GM12878 (cell line): ENCODE results near the gene TIGD1. TPM values are rescaled to one million over a fixed set of nuclear protein-coding genes. Genes with fewer than 3 reads are reported as not detected.

ENCODE experiments used
- ATAC-seq: fragments of 200-7000 bp; cut with Tn5 transposase; 3 replicates; pipeline ENCODE4 v1.9.1; 2020; ENCODE audit warnings: mild to moderate bottlenecking, moderate library complexity
- BruUV-seq: library from RNA; stranded (reverse); fragments of 400-500 nt; replicated peaks from 2 replicates; lab custom pipeline; 2021; lab: Mats Ljungman, UMichigan
- CTCF ChIA-PET: fragments of 300-600 bp; sonication (Branson Sonifier 250); formaldehyde crosslinking; extraction: SDS; loops from one replicate; lab custom pipeline; 2021; ENCODE audit warnings: inconsistent platforms; lab: Yijun Ruan, JAX
- POLR2A ChIA-PET: fragments of 350-600 bp; formaldehyde crosslinking; extraction: SDS; loops from one replicate; lab custom pipeline; 2021; ENCODE audit warnings: inconsistent platforms; lab: Charles Lee
- RAD21 ChIA-PET: fragments of 300-600 bp; sonication (Branson Sonifier 250); formaldehyde crosslinking; loops from one replicate; lab custom pipeline; 2023; ENCODE audit warnings: antibody characterized with exemption; ENCODE audit not compliant: unreplicated experiment; lab: Charles Lee
- SMC1A ChIA-PET: fragments of 300-600 bp; sonication (Branson Sonifier 250); formaldehyde crosslinking; loops from one replicate; lab custom pipeline; 2023; ENCODE audit not compliant: unreplicated experiment, uncharacterized antibody; lab: Charles Lee
- DNase-seq: peaks from one replicate; pipeline ENCODE4 v3.0.0-alpha.2; 2011; ENCODE audit warnings: low read depth, low spot score
- FAIRE-seq: peaks from 3 replicates; lab custom pipeline; 2011; peaks lifted over from hg19 to GRCh38; lab: Jason Lieb, UNC
- H2AFZ ChIP-seq: 2 replicates; pipeline ENCODE4 v1.6.0; 2011; ENCODE audit warnings: low read depth, low read length, control low read depth; ENCODE audit not compliant: control insufficient read depth
- H3K27ac ChIP-seq: 2 replicates; pipeline ENCODE4 v1.5.1; 2011; ENCODE audit warnings: control low read depth; ENCODE audit not compliant: control insufficient read depth, insufficient read depth
- H3K27me3 ChIP-seq, 2 experiments: replicated peaks in 1 of 2; 2 replicates each; pipeline versions ENCODE4 v1.6.0 to v1.6.1; 2011; ENCODE audit warnings: low read length in 1 of 2; ENCODE audit not compliant: control insufficient read depth in 2 of 2, insufficient read depth in 2 of 2
- H3K36me3 ChIP-seq, 2 experiments: 2 replicates each; pipeline ENCODE4 v1.5.1; 2011; ENCODE audit warnings: low read length in 1 of 2; ENCODE audit not compliant: control insufficient read depth in 2 of 2, insufficient read depth in 2 of 2
- H3K4me1 ChIP-seq: 2 replicates; pipeline ENCODE4 v1.6.1; 2011; ENCODE audit warnings: mild to moderate bottlenecking, low read length, moderate library complexity, mixed read lengths; ENCODE audit not compliant: control insufficient read depth, insufficient read depth
- H3K4me2 ChIP-seq: 2 replicates; pipeline ENCODE4 v1.6.0; 2011; ENCODE audit warnings: control low read depth; ENCODE audit not compliant: control insufficient read depth, insufficient read depth
- H3K4me3 ChIP-seq: fragments of 200-600 bp; sonication (generic); 2 replicates; pipeline ENCODE4 v1.5.1; 2016
- H3K79me2 ChIP-seq: 2 replicates; pipeline ENCODE4 v1.6.0; 2011; ENCODE audit warnings: low read length; ENCODE audit not compliant: control insufficient read depth, insufficient read depth
- H3K9ac ChIP-seq: 2 replicates; pipeline ENCODE4 v1.8.0; 2011; ENCODE audit warnings: low read length, control low read depth, mixed read lengths; ENCODE audit not compliant: control insufficient read depth, insufficient read depth
- H3K9me3 ChIP-seq: replicated peaks from 3 replicates; pipeline ENCODE4 v1.5.1; 2011; ENCODE audit warnings: mild to moderate bottlenecking, low read length; ENCODE audit not compliant: control insufficient read depth, insufficient read depth
- H4K20me1 ChIP-seq: 2 replicates; pipeline ENCODE4 v1.6.0; 2011; ENCODE audit not compliant: control insufficient read depth, insufficient read depth
- HDGF ChIP-seq: fragments of 450-650 bp; IDR thresholded peaks from 2 replicates; pipeline ENCODE4 v1.6.1; 2016; ENCODE audit warnings: antibody characterized with exemption
- NR2C1 ChIP-seq: fragments of 450-650 bp; IDR thresholded peaks from 2 replicates; pipeline ENCODE4 v1.6.1; 2017; ENCODE audit warnings: antibody characterized with exemption, mild to moderate bottlenecking, moderate library complexity
- ZBED1 ChIP-seq: IDR thresholded peaks from 2 replicates; pipeline ENCODE4 v1.6.1; 2016; ENCODE audit warnings: borderline replicate concordance
- WGBS: methylation state at CpG from one replicate; pipeline ENCODE4 v1.1.6; 2016; ENCODE audit warnings: low lambda C conversion rate; ENCODE audit not compliant: insufficient replicate concordance, insufficient coverage; ENCODE audit errors: missing lambda C conversion rate; 5-methylcytosine and 5-hydroxymethylcytosine counted together
- in situ Hi-C: fragments of 300-500 bp; cut with MboI; formaldehyde crosslinking; loops from 9 replicates; pipeline ENCODE4 v1.14.3; 2018; ENCODE audit warnings: mixed read lengths
- intact Hi-C: fragments of 100-400 bp; cut with micrococcal nuclease; formaldehyde crosslinking; loops from one replicate; pipeline ENCODE4 v1.14.2; 2022; ENCODE audit not compliant: unreplicated experiment
- polyA plus RNA-seq, 11 experiments: library from polyadenylated mRNA; depleted of rRNA in 4 of 11; unstranded in 6 of 11; stranded (reverse) in 5 of 11; fragments of >200 nt; fragmentation: Nextera tagmentation in 4 of 11; fragmentation: Illumina TruSeq in 1 of 11; extraction: Ambion mirVana in 4 of 11; extraction: Trizol in 1 of 11; gene quantifications; 1 replicate in 1 of 11; 2 replicates in 10 of 11; pipeline versions ENCODE4 v1.2.1 to v1.2.3, GENCODE V29; 2011 to 2016; ENCODE audit warnings: inconsistent platforms in 2 of 11, missing spikeins in 2 of 11, low read depth in 1 of 11
- total RNA-seq, 4 experiments: library from RNA; depleted of rRNA in 3 of 4; stranded (reverse); fragments of >200 nt in 3 of 4; fragmentation: Illumina TruSeq in 1 of 4; extraction: Trizol in 1 of 4; gene quantifications; 2 replicates each; pipeline versions ENCODE4 v1.2.1 to v1.2.3, GENCODE V29; 2013 to 2021
- TF ChIP-seq, protein P1 (sequence below): fragments of 150-350 bp; IDR thresholded peaks from 2 replicates; pipeline ENCODE4 v1.6.1; 2014; ENCODE audit warnings: mild to moderate bottlenecking, low read depth, low read length
- TF ChIP-seq, protein P2 (sequence below): fragments of 450-650 bp; IDR thresholded peaks from 2 replicates; pipeline ENCODE4 v1.6.1; 2018; ENCODE audit warnings: borderline replicate concordance, mild to moderate bottlenecking; ENCODE audit not compliant: partially characterized antibody

Gene TIGD1
- total and polyA plus RNA-seq, 10 of the 15 experiments (the other 5 are each of a cell fraction or from before 2014, with no cell fraction given): 1.4 to 8.4 (median 5.6) TPM

DNA sequence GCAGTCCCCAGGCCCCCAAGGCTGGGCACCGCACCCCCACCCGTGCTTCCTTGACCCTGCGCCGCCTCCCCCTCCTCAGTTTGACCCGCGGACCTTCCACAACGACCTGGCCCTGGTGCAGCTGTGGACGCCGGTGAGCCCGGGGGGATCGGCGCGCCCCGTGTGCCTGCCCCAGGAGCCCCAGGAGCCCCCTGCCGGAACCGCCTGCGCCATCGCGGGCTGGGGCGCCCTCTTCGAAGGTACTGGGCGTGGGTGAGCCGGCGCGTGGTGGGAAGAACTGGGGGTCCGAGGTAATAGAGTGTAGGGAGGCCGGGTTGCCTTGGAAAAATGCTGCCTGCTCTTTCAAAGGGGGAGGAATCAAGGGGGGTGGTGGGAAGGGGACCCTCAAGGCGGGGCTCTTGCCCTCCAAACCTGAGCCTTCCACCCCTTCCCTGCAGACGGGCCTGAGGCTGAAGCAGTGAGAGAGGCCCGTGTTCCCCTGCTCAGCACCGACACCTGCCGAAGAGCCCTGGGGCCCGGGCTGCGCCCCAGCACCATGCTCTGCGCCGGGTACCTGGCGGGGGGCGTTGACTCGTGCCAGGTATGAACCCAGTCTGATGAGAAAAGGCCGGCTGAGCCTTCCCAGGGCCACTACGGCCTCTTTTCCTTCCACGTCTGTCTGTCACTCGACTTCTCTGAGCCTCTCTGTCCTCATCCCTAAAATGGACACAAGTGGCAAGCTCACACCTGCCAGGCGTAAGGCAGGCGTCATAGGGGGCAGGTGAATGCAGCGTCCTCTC is 27.5 kb downstream of the TIGD1 start:
- no peaks in the 10 kb centered on the region for H3K79me2 ChIP-seq
- SMC1A ChIA-PET: no interaction called here
- no peak overlapping the region for H3K4me3 ChIP-seq
- no peak overlapping the region for H3K4me2 ChIP-seq
- no peaks in the 10 kb centered on the region for H3K9me3 ChIP-seq
- DNase-seq (no peak), FAIRE-seq (no peak), ATAC-seq (no peak; the same call in 2 of the 3 replicates)
- intact Hi-C loops: no loop called here
- POLR2A ChIA-PET: no interaction called here
- RAD21 ChIA-PET: no interaction called here
- H3K27me3 ChIP-seq: peaks cover 3 to 6% of the 10 kb centered on the region in 2 experiments; a peak in 3 of 4 replicates
- H4K20me1 ChIP-seq: no peaks in the 10 kb centered on the region
- CTCF ChIA-PET: interaction anchor here (1.2 kb wide), 1 partner anchor 9 kb away, joined by 3 read pairs; no protein-coding TSS in a partner anchor
- H3K9ac ChIP-seq: no peak overlapping the region
- 23% methylated on average over 36 of the region's 46 CpGs for WGBS
- no peaks in the 10 kb centered on the region for H3K4me1 ChIP-seq
- BruUV-seq: no TSS peak
- H2AFZ ChIP-seq: no peak overlapping the region
- H3K27ac ChIP-seq: no peak overlapping the region
- in situ Hi-C loops: no loop called here
- H3K36me3 ChIP-seq: no peaks in the 10 kb centered on the region
- TF ChIP-seq NR2C1 (no peak), HDGF (no peak), ZBED1 (no peak)
- TF ChIP-seq, protein P1, sequence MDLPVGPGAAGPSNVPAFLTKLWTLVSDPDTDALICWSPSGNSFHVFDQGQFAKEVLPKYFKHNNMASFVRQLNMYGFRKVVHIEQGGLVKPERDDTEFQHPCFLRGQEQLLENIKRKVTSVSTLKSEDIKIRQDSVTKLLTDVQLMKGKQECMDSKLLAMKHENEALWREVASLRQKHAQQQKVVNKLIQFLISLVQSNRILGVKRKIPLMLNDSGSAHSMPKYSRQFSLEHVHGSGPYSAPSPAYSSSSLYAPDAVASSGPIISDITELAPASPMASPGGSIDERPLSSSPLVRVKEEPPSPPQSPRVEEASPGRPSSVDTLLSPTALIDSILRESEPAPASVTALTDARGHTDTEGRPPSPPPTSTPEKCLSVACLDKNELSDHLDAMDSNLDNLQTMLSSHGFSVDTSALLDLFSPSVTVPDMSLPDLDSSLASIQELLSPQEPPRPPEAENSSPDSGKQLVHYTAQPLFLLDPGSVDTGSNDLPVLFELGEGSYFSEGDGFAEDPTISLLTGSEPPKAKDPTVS: no peak
- TF ChIP-seq, protein P2, sequence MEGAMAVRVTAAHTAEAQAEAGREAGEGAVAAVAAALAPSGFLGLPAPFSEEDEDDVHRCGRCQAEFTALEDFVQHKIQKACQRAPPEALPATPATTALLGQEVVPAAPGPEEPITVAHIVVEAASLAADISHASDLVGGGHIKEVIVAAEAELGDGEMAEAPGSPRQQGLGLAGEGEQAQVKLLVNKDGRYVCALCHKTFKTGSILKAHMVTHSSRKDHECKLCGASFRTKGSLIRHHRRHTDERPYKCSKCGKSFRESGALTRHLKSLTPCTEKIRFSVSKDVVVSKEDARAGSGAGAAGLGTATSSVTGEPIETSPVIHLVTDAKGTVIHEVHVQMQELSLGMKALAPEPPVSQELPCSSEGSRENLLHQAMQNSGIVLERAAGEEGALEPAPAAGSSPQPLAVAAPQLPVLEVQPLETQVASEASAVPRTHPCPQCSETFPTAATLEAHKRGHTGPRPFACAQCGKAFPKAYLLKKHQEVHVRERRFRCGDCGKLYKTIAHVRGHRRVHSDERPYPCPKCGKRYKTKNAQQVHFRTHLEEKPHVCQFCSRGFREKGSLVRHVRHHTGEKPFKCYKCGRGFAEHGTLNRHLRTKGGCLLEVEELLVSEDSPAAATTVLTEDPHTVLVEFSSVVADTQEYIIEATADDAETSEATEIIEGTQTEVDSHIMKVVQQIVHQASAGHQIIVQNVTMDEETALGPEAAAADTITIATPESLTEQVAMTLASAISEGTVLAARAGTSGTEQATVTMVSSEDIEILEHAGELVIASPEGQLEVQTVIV: no peak
